Measurements from ENCODE around the gene BTAF1. TPM values are rescaled to one million over a fixed set of nuclear protein-coding genes. Genes with fewer than 3 reads are reported as not detected.
"Not testable (repeated sequence)": the region's sequence is repeated elsewhere in the genome, so short reads cannot be mapped to it uniquely, and the experiment has no call there.

The BTAF1 gene
- total and polyA plus RNA-seq, 8 donors = 2.3 to 146 (median 32.9) TPM

DNA sequence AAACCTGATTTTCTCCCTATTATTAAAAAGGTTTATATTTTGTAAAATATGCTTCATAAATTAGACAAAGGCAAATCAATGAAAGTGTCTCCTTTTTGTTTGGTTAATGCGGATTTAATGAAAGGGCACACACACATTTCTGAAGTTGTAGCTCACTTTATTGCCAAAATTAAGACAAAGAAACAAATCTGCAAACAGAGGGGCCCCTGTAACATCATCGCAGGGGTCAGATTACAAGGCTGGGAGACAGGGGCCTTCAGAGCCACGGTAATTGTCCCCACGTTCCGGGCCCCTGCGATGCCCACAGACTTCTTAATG is 36.7 kb upstream of the BTAF1 start:
- peaks cover 13 to 34% (median 22%) of the 10 kb centered on the region in 4 donors for H3K4me1 ChIP-seq
- TF ChIP-seq, protein P1, sequence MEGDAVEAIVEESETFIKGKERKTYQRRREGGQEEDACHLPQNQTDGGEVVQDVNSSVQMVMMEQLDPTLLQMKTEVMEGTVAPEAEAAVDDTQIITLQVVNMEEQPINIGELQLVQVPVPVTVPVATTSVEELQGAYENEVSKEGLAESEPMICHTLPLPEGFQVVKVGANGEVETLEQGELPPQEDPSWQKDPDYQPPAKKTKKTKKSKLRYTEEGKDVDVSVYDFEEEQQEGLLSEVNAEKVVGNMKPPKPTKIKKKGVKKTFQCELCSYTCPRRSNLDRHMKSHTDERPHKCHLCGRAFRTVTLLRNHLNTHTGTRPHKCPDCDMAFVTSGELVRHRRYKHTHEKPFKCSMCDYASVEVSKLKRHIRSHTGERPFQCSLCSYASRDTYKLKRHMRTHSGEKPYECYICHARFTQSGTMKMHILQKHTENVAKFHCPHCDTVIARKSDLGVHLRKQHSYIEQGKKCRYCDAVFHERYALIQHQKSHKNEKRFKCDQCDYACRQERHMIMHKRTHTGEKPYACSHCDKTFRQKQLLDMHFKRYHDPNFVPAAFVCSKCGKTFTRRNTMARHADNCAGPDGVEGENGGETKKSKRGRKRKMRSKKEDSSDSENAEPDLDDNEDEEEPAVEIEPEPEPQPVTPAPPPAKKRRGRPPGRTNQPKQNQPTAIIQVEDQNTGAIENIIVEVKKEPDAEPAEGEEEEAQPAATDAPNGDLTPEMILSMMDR (IDR thresholded peaks at IDR 0.05) = no peak
- TF ChIP-seq POLR2AphosphoS5 (IDR thresholded peaks at IDR 0.05) (no peak), POLR2A (IDR thresholded peaks at IDR 0.05) (no peak), EP300 (IDR thresholded peaks at IDR 0.05) (no peak)
- peaks cover 0 to 7% (median 7%) of the 10 kb centered on the region in 3 donors for H3K27me3 ChIP-seq
- peak overlapping the region; percentile 53 to 79 (median 64) for H3K4me3 ChIP-seq
- no peak for DNase-seq
- WGBS, 5 donors = 15 to 23% (median 18%) methylated on average over 6 of the region's 6 CpGs
- intact Hi-C loops (cut with DNase I; ENCODE audit: low total_unique reads) = no loop called here
- no peaks in the 10 kb centered on the region for H3K36me3 ChIP-seq
- H3K9me3 ChIP-seq = no peaks in the 10 kb centered on the region
- H3K27ac ChIP-seq = peak overlapping the region in 2 of 5 donors; percentile 12 to 50

DNA sequence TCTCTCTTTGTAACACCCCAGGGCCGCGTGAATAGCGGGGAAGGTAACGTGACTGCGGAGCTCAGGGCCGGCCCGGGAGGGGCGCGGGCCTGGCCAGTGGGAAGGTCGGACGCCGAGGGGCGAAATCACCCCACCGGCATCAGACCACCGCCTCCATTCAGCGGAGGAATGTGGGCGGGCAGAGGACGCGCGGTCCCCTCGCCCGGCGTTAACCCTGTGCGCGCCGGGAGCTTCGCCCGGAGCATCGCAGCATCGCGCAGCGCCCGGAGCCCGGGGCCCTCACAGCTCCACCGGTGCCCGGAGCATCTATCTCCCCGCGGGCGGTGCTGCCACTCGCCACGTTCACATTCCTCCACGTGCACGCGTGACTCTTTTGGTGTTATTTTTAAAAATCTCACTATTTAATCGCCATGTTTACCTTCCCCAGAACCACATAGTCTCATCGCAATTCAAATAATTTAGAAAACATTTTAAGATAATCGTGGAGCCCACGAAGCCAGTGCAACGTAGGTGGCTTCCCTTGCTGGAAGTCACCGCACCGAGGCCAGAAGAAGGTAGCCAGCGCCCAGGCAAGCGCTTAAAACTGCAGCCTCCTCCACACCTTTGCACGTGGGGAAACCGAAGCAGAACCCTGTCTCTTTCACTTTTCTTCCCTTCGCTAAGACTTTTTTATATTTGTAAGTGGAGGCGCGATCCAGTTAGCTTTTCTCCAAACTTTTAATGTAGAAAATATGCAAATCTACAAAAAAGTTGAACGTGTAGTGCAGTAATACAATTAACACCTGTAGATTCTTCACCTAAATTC is 36.1 kb upstream of the BTAF1 start:
- Histone ChIP-seq H3K27ac (peak overlapping the region in 2 of 5 donors; percentile 12 to 50), H3K27me3 (peaks cover 0 to 7% (median 7%) of the 10 kb centered on the region in 3 donors), H3K9me3 (no peaks in the 10 kb centered on the region), H3K4me3 (peak overlapping the region; percentile 53 to 79 (median 64)), H3K36me3 (no peaks in the 10 kb centered on the region), H3K4me1 (peaks cover 13 to 34% (median 22%) of the 10 kb centered on the region in 4 donors)
- TF ChIP-seq POLR2A (IDR thresholded peaks at IDR 0.05) (no peak), EP300 (IDR thresholded peaks at IDR 0.05) (no peak), POLR2AphosphoS5 (IDR thresholded peaks at IDR 0.05) (no peak)
- TF ChIP-seq, protein P1 (IDR thresholded peaks at IDR 0.05) = no peak
- DNase-seq = peak in 1 of 2 donors; percentile 78
- WGBS, 5 donors = 0 to 3% (median 1%) methylated on average over 46 to 59 of the region's 59 CpGs
- intact Hi-C loops (cut with DNase I; ENCODE audit: low total_unique reads) = no loop called here

DNA sequence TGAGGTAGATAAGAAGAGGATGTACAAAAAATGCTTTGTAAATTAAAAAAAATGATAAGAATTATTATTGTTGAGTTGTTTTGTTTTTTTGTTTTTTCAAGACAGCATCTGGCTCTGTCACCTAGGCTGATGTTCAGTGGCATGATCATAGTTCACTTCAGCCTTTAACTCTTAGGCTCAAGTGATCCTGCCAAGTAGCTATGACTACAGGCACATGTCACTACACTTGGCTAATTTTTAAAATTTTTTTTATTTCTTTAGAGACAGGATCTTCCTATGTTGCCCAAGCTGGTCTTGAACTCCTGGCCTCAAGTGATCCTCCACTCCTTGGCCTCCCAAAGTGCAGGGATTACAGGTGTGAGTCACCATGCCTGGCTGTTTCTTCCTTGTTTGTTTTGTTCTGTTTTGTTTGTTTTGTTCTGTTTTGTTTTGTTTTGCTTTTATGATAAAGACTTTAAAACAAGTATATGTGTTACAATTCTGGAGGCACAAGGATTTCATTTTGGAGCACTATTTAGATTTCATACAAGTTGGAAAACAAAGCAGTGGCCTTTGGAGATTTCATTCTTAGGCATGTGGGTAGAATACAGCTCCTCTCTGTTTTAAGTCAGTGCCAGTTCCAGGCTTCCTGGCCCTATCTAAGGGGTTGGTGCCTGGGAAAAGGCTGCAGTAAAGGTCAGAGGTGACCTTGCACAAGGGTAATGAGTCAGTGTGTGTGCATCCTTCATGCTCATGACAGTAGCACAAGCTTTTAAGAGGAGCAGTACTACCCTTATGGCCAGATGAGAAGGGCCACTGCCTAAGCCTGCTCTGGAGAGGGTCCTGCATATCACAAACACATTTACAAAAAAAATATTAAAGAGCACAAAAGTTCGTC is 32.2 kb upstream of the BTAF1 start:
- H3K4me1 ChIP-seq = peaks cover 8 to 15% (median 12%) of the 10 kb centered on the region in 4 donors
- intact Hi-C loops (cut with DNase I; ENCODE audit: low total_unique reads) = loop anchor here (10.0 kb wide), 1 partner anchor 127 kb away; no protein-coding TSS in a partner anchor
- no peaks in the 10 kb centered on the region for H3K36me3 ChIP-seq
- H3K27ac ChIP-seq = no peak overlapping the region
- TF ChIP-seq POLR2AphosphoS5 (IDR thresholded peaks at IDR 0.05) (no peak), POLR2A (IDR thresholded peaks at IDR 0.05) (no peak), EP300 (IDR thresholded peaks at IDR 0.05) (no peak)
- TF ChIP-seq, protein P1 (IDR thresholded peaks at IDR 0.05) = no peak
- WGBS, 5 donors = 77 to 100% (median 98%) methylated on average over 1 of the region's 1 CpG
- peaks cover 0 to 7% (median 7%) of the 10 kb centered on the region in 3 donors for H3K27me3 ChIP-seq
- DNase-seq = no peak
- no peaks in the 10 kb centered on the region for H3K9me3 ChIP-seq
- H3K4me3 ChIP-seq = no peak overlapping the region

DNA sequence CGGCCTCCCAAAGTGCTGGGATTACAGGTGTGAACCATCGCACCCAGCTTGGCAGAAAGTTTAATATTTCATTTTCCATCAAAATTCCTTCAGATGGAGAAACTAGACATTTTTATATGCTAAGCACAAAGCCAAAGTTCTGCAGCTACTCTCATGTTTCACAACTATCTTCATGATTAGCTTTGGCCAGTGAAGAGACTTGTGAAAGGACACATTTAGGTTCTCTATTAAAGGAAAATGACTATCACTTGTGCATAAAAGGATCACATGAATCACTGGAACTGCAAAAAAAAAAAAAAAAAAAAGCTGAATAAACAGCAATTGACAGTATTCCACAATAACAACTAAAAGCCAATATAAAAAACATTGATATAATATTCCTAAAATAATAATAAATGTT is 30.5 kb upstream of the BTAF1 start:
- intact Hi-C loops (cut with DNase I; ENCODE audit: low total_unique reads) = loop anchor here (10.0 kb wide), 1 partner anchor 128 kb away; no protein-coding TSS in a partner anchor
- TF ChIP-seq POLR2A (IDR thresholded peaks at IDR 0.05) (no peak), EP300 (IDR thresholded peaks at IDR 0.05) (no peak), POLR2AphosphoS5 (IDR thresholded peaks at IDR 0.05) (no peak)
- TF ChIP-seq, protein P1 (IDR thresholded peaks at IDR 0.05) = no peak
- 94 to 100% (median 96%) methylated on average over 2 of the region's 2 CpGs for WGBS, 5 donors
- no peak overlapping the region for H3K27ac ChIP-seq
- DNase-seq = no peak
- peaks cover 0 to 2% (median 2%) of the 10 kb centered on the region in 4 donors for H3K4me1 ChIP-seq
- no peaks in the 10 kb centered on the region for H3K36me3 ChIP-seq
- H3K4me3 ChIP-seq = no peak overlapping the region
- H3K27me3 ChIP-seq = no peaks in the 10 kb centered on the region
- no peaks in the 10 kb centered on the region for H3K9me3 ChIP-seq

DNA sequence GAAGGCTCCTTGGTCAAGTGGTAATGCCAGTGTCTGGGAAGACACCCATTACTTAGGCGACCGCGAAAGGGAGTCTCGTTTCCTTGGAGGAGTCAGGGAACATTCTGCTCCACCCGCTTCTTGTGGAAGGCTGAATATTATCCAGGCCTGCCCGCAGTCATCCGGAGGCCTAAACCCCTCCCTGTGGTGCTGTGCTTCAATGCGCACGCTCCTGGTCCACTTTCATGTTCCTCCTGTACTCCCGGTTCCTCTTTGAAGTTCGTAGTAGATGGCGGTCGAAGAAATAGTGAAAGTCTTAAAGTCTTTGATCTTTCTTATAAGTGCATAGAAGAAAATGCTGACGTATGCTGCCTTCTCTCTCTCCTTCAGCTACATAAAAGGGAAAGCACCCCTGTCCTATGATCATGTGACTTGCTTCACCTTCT is 29.3 kb upstream of the BTAF1 start:
- WGBS, 5 donors = 85 to 92% (median 89%) methylated on average over 14 of the region's 14 CpGs
- H3K36me3 ChIP-seq, H3K9me3 ChIP-seq, DNase-seq, H3K27me3 ChIP-seq, H3K27ac ChIP-seq, H3K4me1 ChIP-seq, H3K4me3 ChIP-seq: not testable (repeated sequence)
- intact Hi-C loops (cut with DNase I; ENCODE audit: low total_unique reads) = loop anchor here (10.0 kb wide), 1 partner anchor 129 kb away; no protein-coding TSS in a partner anchor

All from stomach (tissue), 9 donors.